GM21529 (cell line): ENCODE data around the gene SULF2.

ENCODE experiments used
- ATAC-seq: cut with Tn5 transposase; IDR thresholded peaks from one replicate; pipeline ENCODE4 v1.9.1; 2021; ENCODE audit not compliant: unreplicated experiment

The SULF2 gene

DNA sequence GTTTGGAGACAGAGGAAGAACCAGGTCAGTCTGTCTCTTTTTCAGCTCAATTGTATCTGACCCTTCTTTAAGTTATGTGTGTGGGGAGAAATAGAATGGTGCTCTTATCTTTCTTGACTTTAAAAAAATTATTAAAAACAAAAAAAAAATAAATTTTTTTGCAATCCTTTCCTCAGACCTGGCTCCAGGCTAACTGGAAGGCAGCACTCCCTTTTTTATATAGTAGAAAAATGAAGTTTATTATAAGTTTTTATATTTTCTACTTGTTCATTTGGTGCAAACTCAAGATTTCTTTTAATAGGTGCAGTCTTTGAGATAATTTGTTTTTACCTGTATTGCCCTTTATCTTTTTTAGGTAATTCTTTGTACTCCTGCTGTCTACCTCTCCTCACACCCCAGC, 129.6 kb downstream of the SULF2 start:
- no peak for ATAC-seq

DNA sequence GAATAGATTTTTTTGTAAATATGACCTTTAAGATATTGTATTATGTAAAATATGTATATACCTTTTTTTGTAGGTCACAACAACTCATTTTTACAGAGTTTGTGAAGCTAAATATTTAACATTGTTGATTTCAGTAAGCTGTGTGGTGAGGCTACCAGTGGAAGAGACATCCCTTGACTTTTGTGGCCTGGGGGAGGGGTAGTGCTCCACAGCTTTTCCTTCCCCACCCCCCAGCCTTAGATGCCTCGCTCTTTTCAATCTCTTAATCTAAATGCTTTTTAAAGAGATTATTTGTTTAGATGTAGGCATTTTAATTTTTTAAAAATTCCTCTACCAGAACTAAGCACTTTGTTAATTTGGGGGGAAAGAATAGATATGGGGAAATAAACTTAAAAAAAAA, 130.9 kb downstream of the SULF2 start:
- no peak for ATAC-seq

DNA sequence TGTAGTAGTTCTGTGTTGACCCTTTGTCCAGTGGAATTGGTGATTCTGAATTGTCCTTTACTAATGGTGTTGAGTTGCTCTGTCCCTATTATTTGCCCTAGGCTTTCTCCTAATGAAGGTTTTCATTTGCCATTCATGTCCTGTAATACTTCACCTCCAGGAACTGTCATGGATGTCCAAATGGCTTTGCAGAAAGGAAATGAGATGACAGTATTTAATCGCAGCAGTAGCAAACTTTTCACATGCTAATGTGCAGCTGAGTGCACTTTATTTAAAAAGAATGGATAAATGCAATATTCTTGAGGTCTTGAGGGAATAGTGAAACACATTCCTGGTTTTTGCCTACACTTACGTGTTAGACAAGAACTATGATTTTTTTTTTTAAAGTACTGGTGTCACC, 131.4 kb downstream of the SULF2 start:
- ATAC-seq = no peak

DNA sequence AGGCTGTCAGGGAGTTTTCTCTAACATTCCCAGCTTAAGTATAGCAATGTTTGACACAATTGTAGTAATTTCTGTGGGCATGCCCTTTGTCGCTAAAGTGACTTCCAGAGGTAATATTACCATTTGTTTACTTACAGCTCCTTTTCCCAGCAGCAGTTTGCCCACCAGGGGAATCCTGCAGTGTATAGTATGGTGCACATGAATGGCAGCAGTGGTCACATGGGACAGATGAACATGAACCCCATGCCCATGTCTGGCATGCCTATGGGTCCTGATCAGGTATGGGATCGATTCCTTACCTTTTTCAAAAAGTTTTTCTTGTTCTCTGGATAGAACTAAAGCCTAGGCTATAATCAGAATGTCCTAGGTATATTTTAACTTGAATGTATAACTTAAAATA, 132.5 kb downstream of the SULF2 start:
- no peak for ATAC-seq

DNA sequence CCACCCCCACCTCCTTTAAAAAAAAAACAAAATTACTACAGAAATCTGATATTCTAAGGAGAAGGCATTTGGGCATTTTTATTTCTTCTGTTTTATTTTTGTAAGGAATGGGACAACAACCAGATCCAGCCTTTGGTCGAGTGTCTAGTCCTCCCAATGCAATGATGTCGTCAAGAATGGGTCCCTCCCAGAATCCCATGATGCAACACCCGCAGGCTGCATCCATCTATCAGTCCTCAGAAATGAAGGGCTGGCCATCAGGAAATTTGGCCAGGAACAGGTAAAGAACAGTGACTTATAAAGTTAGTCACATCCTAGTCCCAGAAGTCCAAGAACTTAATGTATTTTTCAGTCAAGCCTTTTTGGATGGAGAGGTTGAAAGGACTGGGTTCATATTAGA, 133.0 kb downstream of the SULF2 start:
- ATAC-seq = no peak

DNA sequence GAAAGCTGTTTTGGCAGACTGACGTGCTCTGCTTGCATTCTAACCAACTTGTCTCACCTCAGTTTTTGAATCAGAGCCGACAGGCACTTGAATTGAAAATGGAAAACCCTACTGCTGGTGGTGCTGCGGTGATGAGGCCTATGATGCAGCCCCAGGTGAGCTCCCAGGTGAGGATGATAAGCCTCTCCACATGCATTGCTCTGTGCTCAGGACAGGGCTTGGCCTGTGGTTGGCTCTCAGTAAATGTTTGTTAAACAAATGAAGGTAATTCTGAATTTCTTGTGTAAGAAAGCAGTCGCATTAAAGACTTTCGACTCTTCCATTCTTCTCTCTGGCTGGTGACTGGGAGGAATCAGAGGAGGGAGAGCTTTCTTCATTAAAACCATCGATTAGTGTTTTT, 136.3 kb downstream of the SULF2 start:
- no peak for ATAC-seq

DNA sequence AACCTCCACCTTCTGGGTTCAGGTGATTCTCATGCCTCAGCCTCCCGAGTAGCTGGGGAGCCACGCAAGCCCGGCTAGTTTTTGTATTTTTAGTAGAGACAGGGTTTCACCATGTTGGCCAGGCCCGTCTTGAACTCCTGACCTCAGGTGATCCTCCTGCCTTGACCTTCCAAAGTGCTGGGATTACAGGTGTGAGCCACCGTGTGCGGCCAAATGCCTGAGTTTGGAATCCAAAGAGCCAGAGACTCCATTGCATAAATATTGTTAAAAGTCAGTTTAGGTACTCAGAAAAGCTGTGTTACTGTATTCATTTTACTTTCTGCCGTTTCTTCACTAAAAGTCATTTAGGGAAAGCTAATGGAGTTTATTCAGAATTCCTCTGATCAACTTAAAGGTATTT, 137.3 kb downstream of the SULF2 start:
- no peak for ATAC-seq

DNA sequence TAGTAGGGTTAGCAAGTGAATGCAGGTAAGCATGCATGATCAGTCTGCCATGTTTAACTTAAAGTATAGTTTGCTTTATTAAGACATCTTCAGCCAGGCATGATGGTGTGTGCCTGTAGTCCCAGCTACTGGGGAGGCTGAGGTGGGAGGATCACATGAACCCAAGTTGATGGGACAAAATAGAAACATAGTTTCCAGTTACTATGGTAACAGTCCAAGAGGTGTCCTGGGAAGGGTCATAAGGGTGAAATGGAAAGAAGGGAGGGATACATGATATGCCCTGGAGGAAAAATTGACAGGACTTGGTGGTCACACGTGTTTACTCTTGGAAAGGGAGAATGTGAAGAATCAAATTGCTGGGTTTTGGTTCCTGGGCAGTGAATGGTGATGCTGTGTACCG, 139.6 kb downstream of the SULF2 start:
- ATAC-seq = no peak

DNA sequence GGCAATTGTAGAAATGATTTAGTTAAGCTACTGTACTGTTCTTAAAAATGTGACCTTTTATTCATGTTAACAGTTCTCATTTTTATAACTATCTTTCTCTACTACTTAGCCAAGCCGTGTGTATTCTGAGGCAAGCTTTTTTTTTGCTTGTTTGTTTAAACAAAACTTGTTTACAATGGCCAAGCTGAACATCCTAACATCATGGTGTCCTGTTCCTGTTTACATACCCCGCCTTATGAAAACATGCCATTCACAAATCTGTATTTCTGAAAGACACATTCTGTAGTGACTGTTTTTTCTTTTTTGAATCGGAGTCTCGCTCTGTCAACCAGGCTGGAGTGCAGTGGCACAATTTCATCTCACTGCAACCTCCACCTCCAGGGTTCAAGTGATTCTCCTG, 142.7 kb downstream of the SULF2 start:
- no peak for ATAC-seq

DNA sequence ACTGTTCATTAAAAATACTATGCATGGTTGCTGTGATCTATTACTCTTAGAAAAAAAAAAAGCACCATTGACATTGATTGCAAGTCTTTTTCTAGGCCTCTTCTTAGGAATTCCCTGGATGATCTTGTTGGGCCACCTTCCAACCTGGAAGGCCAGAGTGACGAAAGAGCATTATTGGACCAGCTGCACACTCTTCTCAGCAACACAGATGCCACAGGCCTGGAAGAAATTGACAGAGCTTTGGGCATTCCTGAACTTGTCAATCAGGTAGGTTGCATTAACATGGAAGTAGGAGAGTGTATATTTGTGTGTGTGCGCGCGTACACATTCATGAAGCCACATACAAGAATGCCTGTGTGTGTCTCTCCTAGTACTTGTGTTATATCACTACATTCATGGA, 143.2 kb downstream of the SULF2 start:
- no peak for ATAC-seq

DNA sequence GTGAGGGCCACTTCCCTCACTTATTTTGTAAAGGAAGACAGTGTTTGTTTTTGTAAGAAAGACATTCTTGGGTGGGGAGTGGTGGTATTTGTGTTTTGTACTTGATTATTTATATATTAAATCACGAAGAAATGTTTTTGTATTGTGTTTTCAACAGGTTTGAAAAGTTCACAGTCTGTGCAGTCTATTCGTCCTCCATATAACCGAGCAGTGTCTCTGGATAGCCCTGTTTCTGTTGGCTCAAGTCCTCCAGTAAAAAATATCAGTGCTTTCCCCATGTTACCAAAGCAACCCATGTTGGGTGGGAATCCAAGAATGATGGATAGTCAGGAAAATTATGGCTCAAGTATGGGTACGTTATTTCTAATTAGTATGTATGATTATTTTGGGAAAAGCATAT, 146.4 kb downstream of the SULF2 start:
- ATAC-seq = no peak

DNA sequence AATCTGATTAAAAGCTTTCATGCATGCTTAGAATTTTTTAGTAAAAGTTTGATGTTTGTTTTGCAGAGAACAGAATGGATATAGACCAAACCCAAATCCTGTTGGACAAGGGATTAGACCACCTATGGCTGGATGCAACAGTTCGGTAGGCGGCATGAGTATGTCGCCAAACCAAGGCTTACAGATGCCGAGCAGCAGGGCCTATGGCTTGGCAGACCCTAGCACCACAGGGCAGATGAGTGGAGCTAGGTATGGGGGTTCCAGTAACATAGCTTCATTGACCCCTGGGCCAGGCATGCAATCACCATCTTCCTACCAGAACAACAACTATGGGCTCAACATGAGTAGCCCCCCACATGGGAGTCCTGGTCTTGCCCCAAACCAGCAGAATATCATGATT, 150.0 kb downstream of the SULF2 start:
- ATAC-seq = no peak

DNA sequence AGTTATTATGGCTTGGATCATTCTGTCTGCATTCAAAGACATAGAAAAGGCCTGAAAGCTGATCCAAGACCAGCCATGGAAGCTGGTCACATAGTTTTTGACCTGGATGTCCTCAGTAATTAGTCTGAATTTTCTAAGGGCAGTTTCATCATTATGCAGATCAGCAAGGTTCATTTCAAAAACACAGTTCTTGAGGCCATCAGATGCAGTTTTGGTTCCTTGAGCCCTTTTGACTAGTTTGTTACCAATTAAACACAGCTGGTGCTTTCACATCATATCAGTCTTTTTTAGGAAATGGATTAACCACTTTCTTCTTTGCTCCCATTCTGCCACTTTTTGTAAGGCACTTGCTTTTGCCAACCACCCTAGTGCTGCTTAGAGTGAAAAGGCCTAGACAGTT, 154.2 kb downstream of the SULF2 start:
- no peak for ATAC-seq

DNA sequence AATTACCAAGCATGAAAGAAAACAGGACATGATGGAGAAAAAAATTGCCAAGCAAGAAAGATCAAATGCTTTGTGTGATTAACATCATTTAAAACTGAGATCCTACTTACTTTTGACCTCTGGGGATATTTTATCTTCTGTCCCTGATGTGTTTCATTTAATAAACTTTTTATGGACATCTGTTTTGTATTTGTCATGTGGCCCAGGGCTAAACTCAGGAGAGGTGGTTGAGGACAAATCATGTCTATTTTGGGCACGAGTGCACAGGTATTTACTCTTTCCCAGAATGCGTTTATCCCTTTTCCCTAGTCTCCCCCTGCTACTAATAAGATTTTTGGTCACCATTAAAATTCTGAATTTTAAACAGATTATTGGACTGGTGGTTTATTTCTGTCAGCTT, 155.4 kb downstream of the SULF2 start:
- no peak for ATAC-seq

DNA sequence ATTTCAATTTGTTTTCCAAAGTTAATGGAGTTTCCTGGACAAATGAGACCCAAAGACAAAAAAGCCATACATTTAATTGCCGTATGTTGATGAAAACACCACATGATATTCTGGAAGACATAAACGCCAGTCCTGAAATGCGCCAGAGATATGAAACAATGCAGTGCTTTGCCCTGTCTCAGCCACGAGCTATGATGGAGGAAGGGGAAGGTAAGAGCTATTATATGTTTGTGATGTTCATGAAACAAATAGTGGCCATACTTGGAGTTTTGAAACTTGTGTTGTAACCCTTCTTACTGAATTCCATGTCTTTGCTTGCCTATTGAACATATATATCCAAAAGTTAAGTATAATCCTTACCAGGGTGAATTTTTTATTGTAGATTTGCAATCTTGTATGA, 157.7 kb downstream of the SULF2 start:
- ATAC-seq = no peak

DNA sequence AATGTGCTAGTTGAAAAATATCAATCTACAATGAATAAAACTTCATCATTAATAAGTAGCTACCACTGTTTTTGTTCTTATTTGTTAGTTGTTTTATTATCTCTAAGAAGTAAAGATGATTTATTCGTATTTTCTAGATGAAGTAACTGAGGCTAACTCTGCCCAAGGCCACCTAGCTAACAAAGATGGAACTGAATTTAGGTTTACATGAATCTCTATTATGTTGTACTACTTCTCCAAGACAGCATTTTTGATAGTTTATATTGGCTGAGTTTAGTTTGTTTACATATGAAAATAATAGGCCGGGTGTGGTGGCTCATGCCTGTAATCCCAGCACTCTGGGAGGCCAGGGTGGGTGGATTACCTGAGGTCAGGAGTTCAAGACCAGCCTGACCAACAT, 162.1 kb downstream of the SULF2 start:
- ATAC-seq = no peak

DNA sequence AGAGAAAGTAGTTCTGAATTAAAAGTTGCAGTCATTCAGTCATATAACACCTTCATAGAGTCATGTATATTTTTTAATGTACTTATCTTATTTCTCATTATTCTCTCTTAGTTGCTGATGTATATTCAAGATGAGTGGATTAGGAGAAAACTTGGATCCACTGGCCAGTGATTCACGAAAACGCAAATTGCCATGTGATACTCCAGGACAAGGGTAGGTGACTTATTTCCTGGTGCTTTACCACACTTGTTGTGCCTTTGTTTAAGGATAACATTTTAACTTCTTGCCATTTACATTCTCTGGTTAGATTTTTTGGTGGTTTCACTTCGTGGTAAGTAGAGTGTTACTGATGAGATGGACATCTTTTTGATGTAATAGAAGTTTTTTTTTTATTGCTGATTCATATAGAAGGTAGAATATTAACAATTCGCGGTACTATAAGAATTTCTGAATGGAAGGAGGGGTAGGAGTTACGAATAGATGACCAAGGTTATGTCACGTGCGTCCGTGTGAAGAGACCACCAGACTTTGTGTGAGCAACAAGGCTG, 163.1 kb downstream of the SULF2 start:
- no peak for ATAC-seq

DNA sequence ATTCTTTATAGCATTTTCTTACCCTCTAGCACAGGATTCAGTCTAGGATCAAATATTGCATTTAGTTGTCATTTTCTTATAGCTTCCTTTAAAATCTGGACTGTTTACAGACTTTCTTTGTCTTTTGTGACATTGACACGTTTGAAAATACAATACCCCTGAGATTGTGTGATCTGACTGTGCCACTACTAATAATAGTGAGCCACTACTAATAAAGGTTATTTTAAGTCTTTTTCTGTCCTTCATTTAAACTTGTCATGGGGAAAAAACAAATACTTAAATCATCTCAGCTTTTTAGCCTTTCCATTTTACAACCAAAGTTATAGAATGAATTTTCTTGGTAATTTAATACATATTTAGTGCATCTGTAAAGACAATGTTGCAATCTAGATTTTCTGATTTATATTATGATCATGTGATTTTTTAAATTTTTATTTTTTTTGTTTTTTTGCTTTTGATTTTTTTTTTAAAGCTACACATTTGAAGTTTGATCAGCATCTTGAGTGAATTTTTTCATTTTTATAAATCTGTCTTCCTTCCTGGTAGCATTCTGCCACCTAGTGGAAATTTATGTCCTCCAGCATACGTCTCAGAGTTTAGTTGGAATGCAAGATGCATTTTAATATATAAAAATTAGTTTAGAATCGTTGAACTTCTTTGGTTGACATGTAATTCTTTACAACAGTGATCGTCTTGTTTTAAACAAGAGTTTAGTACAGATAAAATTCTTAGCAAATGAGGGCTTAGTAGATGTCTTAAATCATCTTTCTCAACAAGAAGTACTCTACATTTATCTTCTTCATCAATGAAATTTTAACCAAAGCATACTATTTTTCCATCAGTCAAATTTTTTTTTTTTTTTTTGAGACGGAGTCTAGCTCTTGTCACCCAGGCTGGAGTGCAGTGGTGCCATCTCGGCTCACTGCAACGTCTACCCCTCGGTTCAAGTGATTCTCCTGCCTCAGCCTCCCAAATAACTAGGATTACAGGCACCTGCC, 164.2 kb downstream of the SULF2 start:
- no peak for ATAC-seq

DNA sequence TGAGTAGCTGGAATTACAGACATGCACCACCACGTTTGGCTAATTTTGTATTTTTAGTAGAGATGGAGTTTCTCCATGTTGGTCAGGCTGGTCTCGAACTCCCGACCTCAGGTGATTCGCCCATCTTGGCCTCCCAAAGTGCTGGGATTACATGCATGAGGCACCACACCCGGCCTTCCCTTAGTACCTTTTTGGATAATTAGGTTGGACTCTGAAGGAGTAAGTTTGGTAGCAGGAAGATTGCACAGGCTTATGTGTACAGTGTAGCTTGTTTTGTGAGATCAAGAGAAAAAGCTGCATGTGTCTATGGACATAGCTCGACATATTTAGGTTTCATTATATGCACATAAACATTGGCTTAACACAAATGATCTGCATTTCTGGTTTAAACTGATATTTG, 166.8 kb downstream of the SULF2 start:
- no peak for ATAC-seq

DNA sequence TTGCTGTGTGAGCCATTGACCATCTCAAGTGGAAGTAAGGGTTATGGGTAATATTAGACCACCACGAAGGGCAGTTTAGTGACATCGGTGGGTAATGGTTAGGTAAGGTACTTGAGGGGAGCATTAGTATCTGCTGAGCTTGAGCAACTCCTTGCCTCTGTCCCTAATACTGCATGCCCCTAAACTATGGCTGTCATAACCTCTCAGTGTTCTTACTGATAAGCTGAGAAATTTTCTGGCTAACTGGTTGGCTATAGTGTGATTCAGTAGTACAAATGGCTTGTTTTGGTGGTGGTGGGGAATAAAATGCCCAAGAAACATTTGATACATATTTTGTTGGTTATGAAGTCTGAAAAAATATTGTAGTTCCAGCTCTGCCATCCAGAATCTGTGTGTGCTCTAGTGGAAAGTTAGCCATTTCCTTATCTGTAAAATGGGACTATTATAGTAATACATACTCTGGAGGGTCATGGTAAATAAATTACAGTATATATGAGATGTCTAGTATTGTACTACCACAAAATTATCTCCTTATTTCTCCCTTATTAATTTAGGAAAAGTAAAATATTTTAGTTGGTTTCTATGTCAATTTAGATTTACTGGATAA, 170.5 kb downstream of the SULF2 start:
- ATAC-seq = no peak

DNA sequence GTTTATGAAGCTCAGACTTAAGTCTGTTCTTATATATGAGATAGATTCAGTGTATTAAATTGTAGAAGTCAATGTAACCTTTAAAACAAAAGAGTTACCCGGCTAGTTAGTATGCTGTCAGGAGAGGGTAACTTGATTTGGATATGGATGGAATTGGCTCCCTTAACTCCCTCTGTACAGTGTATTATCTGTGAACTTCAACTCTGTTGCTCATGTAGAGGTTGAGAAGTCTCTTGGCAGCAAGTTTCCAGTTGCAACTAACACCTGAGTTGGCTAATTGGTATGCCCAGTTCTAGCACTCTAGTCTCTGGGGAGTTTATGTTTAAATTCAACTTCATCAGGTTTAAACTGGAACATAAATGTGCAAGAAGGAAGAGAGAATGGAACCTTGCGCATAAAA, 172.6 kb downstream of the SULF2 start:
- ATAC-seq = no peak

DNA sequence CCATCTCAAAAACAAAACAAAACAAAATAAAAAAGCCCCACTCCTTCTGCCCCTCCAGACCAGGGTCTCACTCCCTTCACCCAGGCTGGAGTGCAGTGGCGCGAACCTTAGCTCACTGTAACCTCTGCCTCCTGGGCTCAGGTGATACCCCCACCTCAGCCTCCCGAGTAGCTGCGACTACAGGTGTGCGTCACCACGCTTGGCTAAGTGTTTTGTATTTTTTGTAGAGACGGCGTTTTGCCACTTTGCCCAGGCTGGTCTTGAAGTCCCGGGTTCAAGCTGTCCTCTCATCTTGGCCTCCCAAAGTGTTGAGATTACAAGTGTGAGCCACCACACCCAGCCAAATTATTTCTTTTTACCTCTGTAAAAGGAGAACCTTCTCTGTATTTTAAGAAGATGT, 173.5 kb downstream of the SULF2 start:
- ATAC-seq = no peak

DNA sequence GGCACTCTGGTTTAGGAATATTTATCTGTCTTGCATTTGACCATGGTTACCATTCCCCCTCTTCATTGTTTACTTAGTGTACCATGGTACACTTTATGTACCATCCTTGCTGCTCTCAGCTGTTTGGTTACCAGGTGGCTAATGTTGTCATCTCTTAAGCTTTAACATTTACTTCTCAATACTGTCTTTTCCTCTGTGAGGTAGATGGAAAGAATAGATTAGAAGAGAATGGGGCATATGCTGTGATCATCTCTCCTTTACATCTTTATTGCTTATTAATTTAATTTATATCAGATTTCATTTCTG, 174.4 kb downstream of the SULF2 start:
- no peak for ATAC-seq
